HEK293 (cell line): ENCODE measurements around the gene SBK2.

Source experiments
- BCL11B ChIP-seq: fragments of 450-650 bp; formaldehyde crosslinking; IDR thresholded peaks from 2 replicates; pipeline ENCODE4 v1.5.1; 2016; ENCODE audit warnings: low read depth, missing biosample characterization, missing genetic modification characterization
- EGR2 ChIP-seq: fragments of 450-650 bp; formaldehyde crosslinking; IDR thresholded peaks from 2 replicates; pipeline ENCODE4 v1.5.1; 2016; ENCODE audit warnings: low read depth, missing biosample characterization, missing genetic modification characterization
- IKZF3 ChIP-seq: fragments of 450-650 bp; IDR thresholded peaks from 2 replicates; pipeline ENCODE4 v1.5.0; 2018; ENCODE audit warnings: missing biosample characterization, mild to moderate bottlenecking, missing genetic modification characterization, moderate library complexity
- KLF16 ChIP-seq: fragments of 450-650 bp; formaldehyde crosslinking; IDR thresholded peaks from 2 replicates; pipeline ENCODE4 v1.5.1; 2017; ENCODE audit warnings: missing biosample characterization, missing genetic modification characterization
- KLF8 ChIP-seq: fragments of 450-650 bp; formaldehyde crosslinking; IDR thresholded peaks from 2 replicates; pipeline ENCODE4 v1.5.1; 2016; ENCODE audit warnings: missing biosample characterization, missing genetic modification characterization
- OSR2 ChIP-seq: fragments of 450-650 bp; formaldehyde crosslinking; IDR thresholded peaks from 2 replicates; pipeline ENCODE4 v1.5.1; 2016; ENCODE audit warnings: missing biosample characterization, missing genetic modification characterization
- REPIN1 ChIP-seq: fragments of 450-650 bp; formaldehyde crosslinking; IDR thresholded peaks from 2 replicates; pipeline ENCODE4 v1.5.1; 2017; ENCODE audit warnings: missing biosample characterization, missing genetic modification characterization, low read depth
- SP2 ChIP-seq: fragments of 450-650 bp; formaldehyde crosslinking; IDR thresholded peaks from 2 replicates; pipeline ENCODE4 v1.5.1; 2016; ENCODE audit warnings: missing biosample characterization, missing genetic modification characterization
- SP3 ChIP-seq: fragments of 450-650 bp; formaldehyde crosslinking; IDR thresholded peaks from 2 replicates; pipeline ENCODE4 v1.5.1; 2016; ENCODE audit warnings: missing biosample characterization, missing genetic modification characterization
- YY2 ChIP-seq: fragments of 450-650 bp; formaldehyde crosslinking; IDR thresholded peaks from 2 replicates; pipeline ENCODE4 v1.5.1; 2016; ENCODE audit warnings: missing biosample characterization, missing genetic modification characterization
- ZBTB7A ChIP-seq: fragments of 450-650 bp; formaldehyde crosslinking; IDR thresholded peaks from 2 replicates; pipeline ENCODE4 v1.5.1; 2016; ENCODE audit warnings: low read depth, missing biosample characterization, missing genetic modification characterization
- ZFHX2 ChIP-seq: fragments of 450-650 bp; formaldehyde crosslinking; conservative IDR thresholded peaks from 2 replicates; pipeline ENCODE4 v1.5.1; 2016; ENCODE audit warnings: missing biosample characterization, missing genetic modification characterization
- ZNF155 ChIP-seq: fragments of 450-650 bp; formaldehyde crosslinking; IDR thresholded peaks from 2 replicates; pipeline ENCODE4 v1.5.1; 2016; ENCODE audit warnings: missing biosample characterization, missing genetic modification characterization
- ZNF214 ChIP-seq: fragments of 450-650 bp; formaldehyde crosslinking; IDR thresholded peaks from 2 replicates; pipeline ENCODE4 v1.5.1; 2017; ENCODE audit warnings: missing biosample characterization, mild to moderate bottlenecking, missing genetic modification characterization, borderline replicate concordance
- ZNF311 ChIP-seq: fragments of 450-650 bp; formaldehyde crosslinking; IDR thresholded peaks from 2 replicates; pipeline ENCODE4 v1.5.1; 2017; ENCODE audit warnings: missing biosample characterization, missing genetic modification characterization, borderline replicate concordance
- ZNF37A ChIP-seq: fragments of 450-650 bp; IDR thresholded peaks from 2 replicates; pipeline ENCODE4 v1.5.1; 2018; ENCODE audit warnings: missing biosample characterization, missing genetic modification characterization
- ZNF596 ChIP-seq: fragments of 450-650 bp; IDR thresholded peaks from 2 replicates; pipeline ENCODE4 v1.5.0; 2018; ENCODE audit warnings: missing biosample characterization, mild to moderate bottlenecking, missing genetic modification characterization, moderate library complexity
- ZNF610 ChIP-seq: fragments of 450-650 bp; formaldehyde crosslinking; IDR thresholded peaks from 2 replicates; pipeline ENCODE4 v1.5.1; 2016; ENCODE audit warnings: missing biosample characterization, missing genetic modification characterization, borderline replicate concordance
- ZNF621 ChIP-seq: fragments of 450-650 bp; formaldehyde crosslinking; IDR thresholded peaks from 2 replicates; pipeline ENCODE4 v1.5.1; 2017; ENCODE audit warnings: missing biosample characterization, missing genetic modification characterization
- ZNF658 ChIP-seq: fragments of 450-650 bp; formaldehyde crosslinking; IDR thresholded peaks from 2 replicates; pipeline ENCODE4; 2016; ENCODE audit warnings: missing biosample characterization, missing genetic modification characterization
- ZNF843 ChIP-seq: fragments of 450-650 bp; formaldehyde crosslinking; IDR thresholded peaks from 2 replicates; pipeline ENCODE4 v1.5.1; 2016; ENCODE audit warnings: missing biosample characterization, missing genetic modification characterization
- TF ChIP-seq, protein P1 (sequence below): fragments of 450-650 bp; formaldehyde crosslinking; IDR thresholded peaks from 2 replicates; pipeline ENCODE4 v1.5.1; 2016; ENCODE audit warnings: missing biosample characterization, missing genetic modification characterization
- TF ChIP-seq, protein P2 (sequence below): fragments of 450-650 bp; formaldehyde crosslinking; IDR thresholded peaks from 2 replicates; pipeline ENCODE4 v1.5.1; 2016; ENCODE audit warnings: missing biosample characterization, missing genetic modification characterization
- TF ChIP-seq, protein P3 (sequence below): fragments of 450-650 bp; formaldehyde crosslinking; IDR thresholded peaks from 2 replicates; pipeline ENCODE4 v1.5.1; 2017; ENCODE audit warnings: missing biosample characterization, missing genetic modification characterization
- TF ChIP-seq, protein P4 (sequence below): fragments of 450-650 bp; formaldehyde crosslinking; IDR thresholded peaks from 2 replicates; pipeline ENCODE4 v1.5.1; 2016; ENCODE audit warnings: missing biosample characterization, missing genetic modification characterization, borderline replicate concordance
- TF ChIP-seq, protein P5 (sequence below): fragments of 450-650 bp; formaldehyde crosslinking; IDR thresholded peaks from 2 replicates; pipeline ENCODE4 v1.5.1; 2016; ENCODE audit warnings: missing biosample characterization, missing genetic modification characterization, borderline replicate concordance

The SBK2 gene

DNA sequence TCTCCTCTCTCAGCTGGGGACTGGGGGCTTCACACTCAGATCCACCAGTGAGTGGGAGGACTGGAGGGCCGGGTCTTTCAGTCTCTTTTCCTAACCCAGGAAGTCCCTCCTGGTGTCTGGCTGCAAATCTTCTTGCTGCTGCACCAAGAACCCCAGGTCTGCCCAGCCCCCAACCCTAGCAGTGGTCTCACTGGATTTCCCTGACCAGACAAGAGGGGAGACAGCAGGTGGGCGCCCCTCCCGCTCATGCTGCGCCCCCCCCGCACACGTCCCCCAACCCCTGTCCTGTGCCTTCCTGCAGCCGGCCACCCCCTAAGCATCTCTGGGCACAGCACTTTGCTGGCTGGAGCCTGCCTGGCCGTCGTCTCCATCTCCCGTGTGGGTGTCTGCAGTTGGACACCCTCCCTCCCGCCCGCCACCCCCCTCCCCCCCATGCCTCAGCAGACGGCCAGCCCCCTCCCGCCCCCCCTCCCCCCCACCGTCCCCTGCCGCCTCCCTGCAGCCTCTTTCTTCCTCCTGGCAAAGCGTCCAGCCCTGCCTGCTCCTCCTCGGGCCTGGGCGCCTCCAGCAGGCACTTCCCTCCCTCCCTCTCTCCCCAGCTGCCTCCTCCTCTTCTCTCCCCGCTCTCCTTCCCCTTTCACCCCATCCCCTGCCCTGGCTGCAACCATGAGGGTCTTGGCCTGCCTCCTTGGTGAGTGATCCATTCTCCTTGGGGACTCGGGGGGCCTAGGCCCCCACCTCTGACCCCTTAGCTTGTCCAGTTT, 48.8 kb downstream of the SBK2 start, which contains the start of gene SSC5D (continued):
- no peak for TF ChIP-seq EGR2 (tag by site-specific recombination)
- no peak for TF ChIP-seq ZNF155 (tag by site-specific recombination)
- peak; percentile 1; the same call in 1 of the 2 replicates for TF ChIP-seq KLF16
- 0 out of 2 replicates have a peak, but pooled peaks have one; percentile 5 for TF ChIP-seq ZFHX2 (tag by site-specific recombination)
- TF ChIP-seq IKZF3 (tag by site-specific recombination), result no peak
- no peak for TF ChIP-seq REPIN1 (tag by site-specific recombination)
- TF ChIP-seq ZNF214 (tag by site-specific recombination), result no peak
- no peak for TF ChIP-seq KLF8 (tag by site-specific recombination)
- no peak for TF ChIP-seq YY2 (tag by site-specific recombination)
- no peak for TF ChIP-seq ZNF311 (tag by site-specific recombination)
- TF ChIP-seq ZNF37A (tag by site-specific recombination), result no peak
- no peak for TF ChIP-seq ZNF658
- TF ChIP-seq ZNF610 (tag by site-specific recombination), result no peak
- no peak for TF ChIP-seq SP2 (tag by site-specific recombination)
- TF ChIP-seq ZNF596, result no peak
- TF ChIP-seq ZNF621 (tag by site-specific recombination), result no peak
- TF ChIP-seq, protein P1, sequence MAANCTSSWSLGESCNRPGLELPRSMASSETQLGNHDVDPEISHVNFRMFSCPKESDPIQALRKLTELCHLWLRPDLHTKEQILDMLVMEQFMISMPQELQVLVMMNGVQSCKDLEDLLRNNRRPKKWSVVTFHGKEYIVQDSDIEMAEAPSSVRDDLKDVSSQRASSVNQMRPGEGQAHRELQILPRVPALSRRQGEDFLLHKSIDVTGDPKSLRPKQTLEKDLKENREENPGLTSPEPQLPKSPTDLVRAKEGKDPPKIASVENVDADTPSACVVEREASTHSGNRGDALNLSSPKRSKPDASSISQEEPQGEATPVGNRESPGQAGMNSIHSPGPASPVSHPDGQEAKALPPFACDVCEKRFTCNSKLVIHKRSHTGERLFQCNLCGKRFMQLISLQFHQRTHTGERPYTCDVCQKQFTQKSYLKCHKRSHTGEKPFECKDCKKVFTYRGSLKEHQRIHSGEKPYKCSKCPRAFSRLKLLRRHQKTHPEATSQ (tag by site-specific recombination), result no peak
- TF ChIP-seq, protein P2, sequence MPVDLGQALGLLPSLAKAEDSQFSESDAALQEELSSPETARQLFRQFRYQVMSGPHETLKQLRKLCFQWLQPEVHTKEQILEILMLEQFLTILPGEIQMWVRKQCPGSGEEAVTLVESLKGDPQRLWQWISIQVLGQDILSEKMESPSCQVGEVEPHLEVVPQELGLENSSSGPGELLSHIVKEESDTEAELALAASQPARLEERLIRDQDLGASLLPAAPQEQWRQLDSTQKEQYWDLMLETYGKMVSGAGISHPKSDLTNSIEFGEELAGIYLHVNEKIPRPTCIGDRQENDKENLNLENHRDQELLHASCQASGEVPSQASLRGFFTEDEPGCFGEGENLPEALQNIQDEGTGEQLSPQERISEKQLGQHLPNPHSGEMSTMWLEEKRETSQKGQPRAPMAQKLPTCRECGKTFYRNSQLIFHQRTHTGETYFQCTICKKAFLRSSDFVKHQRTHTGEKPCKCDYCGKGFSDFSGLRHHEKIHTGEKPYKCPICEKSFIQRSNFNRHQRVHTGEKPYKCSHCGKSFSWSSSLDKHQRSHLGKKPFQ (tag by site-specific recombination), result no peak; the same call in 1 of the 2 replicates
- peak; percentile 67; the same call in 1 of the 2 replicates for TF ChIP-seq BCL11B
- TF ChIP-seq, protein P3, sequence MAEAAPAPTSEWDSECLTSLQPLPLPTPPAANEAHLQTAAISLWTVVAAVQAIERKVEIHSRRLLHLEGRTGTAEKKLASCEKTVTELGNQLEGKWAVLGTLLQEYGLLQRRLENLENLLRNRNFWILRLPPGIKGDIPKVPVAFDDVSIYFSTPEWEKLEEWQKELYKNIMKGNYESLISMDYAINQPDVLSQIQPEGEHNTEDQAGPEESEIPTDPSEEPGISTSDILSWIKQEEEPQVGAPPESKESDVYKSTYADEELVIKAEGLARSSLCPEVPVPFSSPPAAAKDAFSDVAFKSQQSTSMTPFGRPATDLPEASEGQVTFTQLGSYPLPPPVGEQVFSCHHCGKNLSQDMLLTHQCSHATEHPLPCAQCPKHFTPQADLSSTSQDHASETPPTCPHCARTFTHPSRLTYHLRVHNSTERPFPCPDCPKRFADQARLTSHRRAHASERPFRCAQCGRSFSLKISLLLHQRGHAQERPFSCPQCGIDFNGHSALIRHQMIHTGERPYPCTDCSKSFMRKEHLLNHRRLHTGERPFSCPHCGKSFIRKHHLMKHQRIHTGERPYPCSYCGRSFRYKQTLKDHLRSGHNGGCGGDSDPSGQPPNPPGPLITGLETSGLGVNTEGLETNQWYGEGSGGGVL, result peak; percentile 76
- TF ChIP-seq, protein P4, sequence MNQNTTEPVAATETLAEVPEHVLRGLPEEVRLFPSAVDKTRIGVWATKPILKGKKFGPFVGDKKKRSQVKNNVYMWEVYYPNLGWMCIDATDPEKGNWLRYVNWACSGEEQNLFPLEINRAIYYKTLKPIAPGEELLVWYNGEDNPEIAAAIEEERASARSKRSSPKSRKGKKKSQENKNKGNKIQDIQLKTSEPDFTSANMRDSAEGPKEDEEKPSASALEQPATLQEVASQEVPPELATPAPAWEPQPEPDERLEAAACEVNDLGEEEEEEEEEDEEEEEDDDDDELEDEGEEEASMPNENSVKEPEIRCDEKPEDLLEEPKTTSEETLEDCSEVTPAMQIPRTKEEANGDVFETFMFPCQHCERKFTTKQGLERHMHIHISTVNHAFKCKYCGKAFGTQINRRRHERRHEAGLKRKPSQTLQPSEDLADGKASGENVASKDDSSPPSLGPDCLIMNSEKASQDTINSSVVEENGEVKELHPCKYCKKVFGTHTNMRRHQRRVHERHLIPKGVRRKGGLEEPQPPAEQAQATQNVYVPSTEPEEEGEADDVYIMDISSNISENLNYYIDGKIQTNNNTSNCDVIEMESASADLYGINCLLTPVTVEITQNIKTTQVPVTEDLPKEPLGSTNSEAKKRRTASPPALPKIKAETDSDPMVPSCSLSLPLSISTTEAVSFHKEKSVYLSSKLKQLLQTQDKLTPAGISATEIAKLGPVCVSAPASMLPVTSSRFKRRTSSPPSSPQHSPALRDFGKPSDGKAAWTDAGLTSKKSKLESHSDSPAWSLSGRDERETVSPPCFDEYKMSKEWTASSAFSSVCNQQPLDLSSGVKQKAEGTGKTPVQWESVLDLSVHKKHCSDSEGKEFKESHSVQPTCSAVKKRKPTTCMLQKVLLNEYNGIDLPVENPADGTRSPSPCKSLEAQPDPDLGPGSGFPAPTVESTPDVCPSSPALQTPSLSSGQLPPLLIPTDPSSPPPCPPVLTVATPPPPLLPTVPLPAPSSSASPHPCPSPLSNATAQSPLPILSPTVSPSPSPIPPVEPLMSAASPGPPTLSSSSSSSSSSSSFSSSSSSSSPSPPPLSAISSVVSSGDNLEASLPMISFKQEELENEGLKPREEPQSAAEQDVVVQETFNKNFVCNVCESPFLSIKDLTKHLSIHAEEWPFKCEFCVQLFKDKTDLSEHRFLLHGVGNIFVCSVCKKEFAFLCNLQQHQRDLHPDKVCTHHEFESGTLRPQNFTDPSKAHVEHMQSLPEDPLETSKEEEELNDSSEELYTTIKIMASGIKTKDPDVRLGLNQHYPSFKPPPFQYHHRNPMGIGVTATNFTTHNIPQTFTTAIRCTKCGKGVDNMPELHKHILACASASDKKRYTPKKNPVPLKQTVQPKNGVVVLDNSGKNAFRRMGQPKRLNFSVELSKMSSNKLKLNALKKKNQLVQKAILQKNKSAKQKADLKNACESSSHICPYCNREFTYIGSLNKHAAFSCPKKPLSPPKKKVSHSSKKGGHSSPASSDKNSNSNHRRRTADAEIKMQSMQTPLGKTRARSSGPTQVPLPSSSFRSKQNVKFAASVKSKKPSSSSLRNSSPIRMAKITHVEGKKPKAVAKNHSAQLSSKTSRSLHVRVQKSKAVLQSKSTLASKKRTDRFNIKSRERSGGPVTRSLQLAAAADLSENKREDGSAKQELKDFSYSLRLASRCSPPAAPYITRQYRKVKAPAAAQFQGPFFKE (tag by site-specific recombination), result no peak
- 0 out of 2 replicates have a peak, but pooled peaks have one; percentile 1 for TF ChIP-seq ZNF843 (tag by site-specific recombination)
- TF ChIP-seq SP3 (tag by site-specific recombination), result no peak
- 0 out of 2 replicates have a peak, but pooled peaks have one; percentile 24 for TF ChIP-seq ZBTB7A (tag by site-specific recombination)
- TF ChIP-seq, protein P5, sequence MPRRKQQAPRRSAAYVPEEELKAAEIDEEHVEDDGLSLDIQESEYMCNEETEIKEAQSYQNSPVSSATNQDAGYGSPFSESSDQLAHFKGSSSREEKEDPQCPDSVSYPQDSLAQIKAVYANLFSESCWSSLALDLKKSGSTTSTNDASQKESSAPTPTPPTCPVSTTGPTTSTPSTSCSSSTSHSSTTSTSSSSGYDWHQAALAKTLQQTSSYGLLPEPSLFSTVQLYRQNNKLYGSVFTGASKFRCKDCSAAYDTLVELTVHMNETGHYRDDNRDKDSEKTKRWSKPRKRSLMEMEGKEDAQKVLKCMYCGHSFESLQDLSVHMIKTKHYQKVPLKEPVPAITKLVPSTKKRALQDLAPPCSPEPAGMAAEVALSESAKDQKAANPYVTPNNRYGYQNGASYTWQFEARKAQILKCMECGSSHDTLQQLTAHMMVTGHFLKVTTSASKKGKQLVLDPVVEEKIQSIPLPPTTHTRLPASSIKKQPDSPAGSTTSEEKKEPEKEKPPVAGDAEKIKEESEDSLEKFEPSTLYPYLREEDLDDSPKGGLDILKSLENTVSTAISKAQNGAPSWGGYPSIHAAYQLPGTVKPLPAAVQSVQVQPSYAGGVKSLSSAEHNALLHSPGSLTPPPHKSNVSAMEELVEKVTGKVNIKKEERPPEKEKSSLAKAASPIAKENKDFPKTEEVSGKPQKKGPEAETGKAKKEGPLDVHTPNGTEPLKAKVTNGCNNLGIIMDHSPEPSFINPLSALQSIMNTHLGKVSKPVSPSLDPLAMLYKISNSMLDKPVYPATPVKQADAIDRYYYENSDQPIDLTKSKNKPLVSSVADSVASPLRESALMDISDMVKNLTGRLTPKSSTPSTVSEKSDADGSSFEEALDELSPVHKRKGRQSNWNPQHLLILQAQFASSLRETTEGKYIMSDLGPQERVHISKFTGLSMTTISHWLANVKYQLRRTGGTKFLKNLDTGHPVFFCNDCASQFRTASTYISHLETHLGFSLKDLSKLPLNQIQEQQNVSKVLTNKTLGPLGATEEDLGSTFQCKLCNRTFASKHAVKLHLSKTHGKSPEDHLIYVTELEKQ (tag by site-specific recombination), result no peak
- no peak for TF ChIP-seq OSR2 (tag by site-specific recombination)
